Panc1 (cell line): ENCODE data around the gene SGPL1.

Experiments
- POLR2AphosphoS5 ChIP-seq: IDR thresholded peaks from 2 replicates; pipeline ENCODE4 v1.6.1; 2012; ENCODE audit warnings: mild to moderate bottlenecking, low read depth, low read length, moderate library complexity
- SIN3A ChIP-seq: IDR thresholded peaks from 2 replicates; pipeline ENCODE4 v1.6.1; 2012; ENCODE audit warnings: low read depth, mild to moderate bottlenecking, low read length, moderate library complexity, borderline replicate concordance; ENCODE audit not compliant: insufficient read depth
- TCF7L2 ChIP-seq: IDR thresholded peaks from 2 replicates; pipeline ENCODE4 v1.6.1; 2011; ENCODE audit warnings: mild to moderate bottlenecking, low read depth, low read length, inconsistent platforms
- TF ChIP-seq, protein P1 (sequence below): fragments of 450-650 bp; IDR thresholded peaks from 2 replicates; pipeline ENCODE4 v1.5.1; 2017; ENCODE audit warnings: mild to moderate bottlenecking
- TF ChIP-seq, protein P2 (sequence below), 2 experiments: IDR thresholded peaks; 2 replicates each; pipeline ENCODE4 v1.6.1; 2011 to 2012; ENCODE audit warnings: low read depth in 2 of 2, control low read depth in 1 of 2, low read length in 1 of 2, mild to moderate bottlenecking in 1 of 2, moderate library complexity in 1 of 2; ENCODE audit not compliant: insufficient read depth in 1 of 2

DNA sequence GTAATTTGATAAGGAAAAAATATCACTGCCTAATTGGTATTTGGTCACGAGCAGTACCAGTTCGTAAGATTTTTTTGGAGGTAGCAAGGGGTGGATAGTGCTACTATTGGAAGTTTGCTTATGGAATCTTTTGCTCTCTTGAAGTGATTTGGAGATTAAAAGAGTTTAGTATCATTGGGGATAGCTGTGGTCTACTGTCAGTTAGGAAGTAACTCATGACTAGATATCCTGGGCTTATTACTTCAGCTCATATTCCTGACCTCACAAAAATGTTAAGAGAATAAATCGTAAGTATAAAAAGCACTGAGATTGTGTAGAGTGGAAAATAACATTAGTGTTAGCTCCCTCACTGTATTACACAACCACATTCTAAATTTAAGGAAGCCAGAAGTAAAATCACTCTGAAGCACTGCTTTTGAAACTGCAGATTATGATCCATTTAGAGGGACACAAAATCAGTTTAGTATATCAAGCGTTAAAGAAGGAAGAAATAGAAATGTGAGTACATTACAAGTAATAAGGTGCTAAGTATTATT lies 22.6 kb downstream of the SGPL1 start:
- TF ChIP-seq, protein P1, sequence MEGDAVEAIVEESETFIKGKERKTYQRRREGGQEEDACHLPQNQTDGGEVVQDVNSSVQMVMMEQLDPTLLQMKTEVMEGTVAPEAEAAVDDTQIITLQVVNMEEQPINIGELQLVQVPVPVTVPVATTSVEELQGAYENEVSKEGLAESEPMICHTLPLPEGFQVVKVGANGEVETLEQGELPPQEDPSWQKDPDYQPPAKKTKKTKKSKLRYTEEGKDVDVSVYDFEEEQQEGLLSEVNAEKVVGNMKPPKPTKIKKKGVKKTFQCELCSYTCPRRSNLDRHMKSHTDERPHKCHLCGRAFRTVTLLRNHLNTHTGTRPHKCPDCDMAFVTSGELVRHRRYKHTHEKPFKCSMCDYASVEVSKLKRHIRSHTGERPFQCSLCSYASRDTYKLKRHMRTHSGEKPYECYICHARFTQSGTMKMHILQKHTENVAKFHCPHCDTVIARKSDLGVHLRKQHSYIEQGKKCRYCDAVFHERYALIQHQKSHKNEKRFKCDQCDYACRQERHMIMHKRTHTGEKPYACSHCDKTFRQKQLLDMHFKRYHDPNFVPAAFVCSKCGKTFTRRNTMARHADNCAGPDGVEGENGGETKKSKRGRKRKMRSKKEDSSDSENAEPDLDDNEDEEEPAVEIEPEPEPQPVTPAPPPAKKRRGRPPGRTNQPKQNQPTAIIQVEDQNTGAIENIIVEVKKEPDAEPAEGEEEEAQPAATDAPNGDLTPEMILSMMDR, result no peak
- no peak for TF ChIP-seq POLR2AphosphoS5
- TF ChIP-seq SIN3A, result no peak
- TF ChIP-seq, protein P2, sequence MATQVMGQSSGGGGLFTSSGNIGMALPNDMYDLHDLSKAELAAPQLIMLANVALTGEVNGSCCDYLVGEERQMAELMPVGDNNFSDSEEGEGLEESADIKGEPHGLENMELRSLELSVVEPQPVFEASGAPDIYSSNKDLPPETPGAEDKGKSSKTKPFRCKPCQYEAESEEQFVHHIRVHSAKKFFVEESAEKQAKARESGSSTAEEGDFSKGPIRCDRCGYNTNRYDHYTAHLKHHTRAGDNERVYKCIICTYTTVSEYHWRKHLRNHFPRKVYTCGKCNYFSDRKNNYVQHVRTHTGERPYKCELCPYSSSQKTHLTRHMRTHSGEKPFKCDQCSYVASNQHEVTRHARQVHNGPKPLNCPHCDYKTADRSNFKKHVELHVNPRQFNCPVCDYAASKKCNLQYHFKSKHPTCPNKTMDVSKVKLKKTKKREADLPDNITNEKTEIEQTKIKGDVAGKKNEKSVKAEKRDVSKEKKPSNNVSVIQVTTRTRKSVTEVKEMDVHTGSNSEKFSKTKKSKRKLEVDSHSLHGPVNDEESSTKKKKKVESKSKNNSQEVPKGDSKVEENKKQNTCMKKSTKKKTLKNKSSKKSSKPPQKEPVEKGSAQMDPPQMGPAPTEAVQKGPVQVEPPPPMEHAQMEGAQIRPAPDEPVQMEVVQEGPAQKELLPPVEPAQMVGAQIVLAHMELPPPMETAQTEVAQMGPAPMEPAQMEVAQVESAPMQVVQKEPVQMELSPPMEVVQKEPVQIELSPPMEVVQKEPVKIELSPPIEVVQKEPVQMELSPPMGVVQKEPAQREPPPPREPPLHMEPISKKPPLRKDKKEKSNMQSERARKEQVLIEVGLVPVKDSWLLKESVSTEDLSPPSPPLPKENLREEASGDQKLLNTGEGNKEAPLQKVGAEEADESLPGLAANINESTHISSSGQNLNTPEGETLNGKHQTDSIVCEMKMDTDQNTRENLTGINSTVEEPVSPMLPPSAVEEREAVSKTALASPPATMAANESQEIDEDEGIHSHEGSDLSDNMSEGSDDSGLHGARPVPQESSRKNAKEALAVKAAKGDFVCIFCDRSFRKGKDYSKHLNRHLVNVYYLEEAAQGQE (IDR thresholded peaks at IDR 0.05; ENCODE audit: insufficient read depth in 1 of 2, low read depth in 2 of 2, low read length in 1 of 2), result no peak
- no peak for TF ChIP-seq TCF7L2
